ENCODE results near the gene SERGEF.

Gene SERGEF

GRCh38 chr11:17774232-17775034 lies 238.4 kb downstream of the SERGEF start:
- Histone ChIP-seq H4K20me1 (ENCODE audit: control insufficient read depth, insufficient read depth, low read depth, low read length) (no peaks in the 10 kb centered on the region), H3K36me3 (ENCODE audit: control insufficient read depth, low read length) (no peaks in the 10 kb centered on the region), H3K9me2 (replicated peaks; ENCODE audit: control insufficient read depth, low read length) (no peaks in the 10 kb centered on the region), H3F3A (ENCODE audit: control insufficient read depth, insufficient read depth) (no peaks in the 10 kb centered on the region), H3K4me2 (ENCODE audit: low read length) (no peak overlapping the region), H3K79me2 (ENCODE audit: control insufficient read depth, low read length) (no peaks in the 10 kb centered on the region), H3K9me3 (ENCODE audit: control insufficient read depth, insufficient read depth, low read length) (no peaks in the 10 kb centered on the region), H3K27me3 (ENCODE audit: control insufficient read depth, low read length) (no peaks in the 10 kb centered on the region), H3K4me1 (ENCODE audit: control insufficient read depth, low read length) (no peaks in the 10 kb centered on the region), H3K4me3 (ENCODE audit: low read length) (no peak overlapping the region), H3K27ac (ENCODE audit: low read depth, low read length) (no peak overlapping the region)
- TF ChIP-seq, protein P1, sequence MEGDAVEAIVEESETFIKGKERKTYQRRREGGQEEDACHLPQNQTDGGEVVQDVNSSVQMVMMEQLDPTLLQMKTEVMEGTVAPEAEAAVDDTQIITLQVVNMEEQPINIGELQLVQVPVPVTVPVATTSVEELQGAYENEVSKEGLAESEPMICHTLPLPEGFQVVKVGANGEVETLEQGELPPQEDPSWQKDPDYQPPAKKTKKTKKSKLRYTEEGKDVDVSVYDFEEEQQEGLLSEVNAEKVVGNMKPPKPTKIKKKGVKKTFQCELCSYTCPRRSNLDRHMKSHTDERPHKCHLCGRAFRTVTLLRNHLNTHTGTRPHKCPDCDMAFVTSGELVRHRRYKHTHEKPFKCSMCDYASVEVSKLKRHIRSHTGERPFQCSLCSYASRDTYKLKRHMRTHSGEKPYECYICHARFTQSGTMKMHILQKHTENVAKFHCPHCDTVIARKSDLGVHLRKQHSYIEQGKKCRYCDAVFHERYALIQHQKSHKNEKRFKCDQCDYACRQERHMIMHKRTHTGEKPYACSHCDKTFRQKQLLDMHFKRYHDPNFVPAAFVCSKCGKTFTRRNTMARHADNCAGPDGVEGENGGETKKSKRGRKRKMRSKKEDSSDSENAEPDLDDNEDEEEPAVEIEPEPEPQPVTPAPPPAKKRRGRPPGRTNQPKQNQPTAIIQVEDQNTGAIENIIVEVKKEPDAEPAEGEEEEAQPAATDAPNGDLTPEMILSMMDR (IDR thresholded peaks at IDR 0.05; ENCODE audit: low read depth, low read length, poor library complexity, severe bottlenecking) = no peak
- no peak for TF ChIP-seq EZH2phosphoT487 (IDR thresholded peaks at IDR 0.05; ENCODE audit: borderline replicate concordance, low read length)

DNA sequence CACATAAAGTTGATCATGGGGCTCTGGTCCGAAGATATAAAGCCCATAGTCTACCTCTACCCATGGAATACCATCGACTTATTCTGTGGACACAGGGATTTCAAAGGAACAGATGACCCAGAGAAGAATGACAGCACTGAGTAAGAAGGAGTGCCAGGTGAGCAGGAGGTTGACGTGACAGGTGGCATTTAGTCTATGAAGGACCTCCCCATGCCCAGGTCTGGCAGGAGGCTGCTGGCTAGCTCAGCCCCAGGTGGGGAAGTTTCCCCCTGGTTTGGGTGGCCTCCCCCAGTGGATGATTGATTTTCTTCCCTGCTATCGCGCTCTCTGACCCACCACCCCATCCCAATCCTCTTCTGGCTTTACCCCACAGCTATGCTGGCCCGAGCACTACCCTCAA lies 239.2 kb downstream of the SERGEF start:
- H3K79me2 ChIP-seq (ENCODE audit: control insufficient read depth, low read length) = no peaks in the 10 kb centered on the region
- H3K4me2 ChIP-seq (ENCODE audit: low read length) = no peak overlapping the region
- H3K4me3 ChIP-seq (ENCODE audit: low read length) = no peak overlapping the region

DNA sequence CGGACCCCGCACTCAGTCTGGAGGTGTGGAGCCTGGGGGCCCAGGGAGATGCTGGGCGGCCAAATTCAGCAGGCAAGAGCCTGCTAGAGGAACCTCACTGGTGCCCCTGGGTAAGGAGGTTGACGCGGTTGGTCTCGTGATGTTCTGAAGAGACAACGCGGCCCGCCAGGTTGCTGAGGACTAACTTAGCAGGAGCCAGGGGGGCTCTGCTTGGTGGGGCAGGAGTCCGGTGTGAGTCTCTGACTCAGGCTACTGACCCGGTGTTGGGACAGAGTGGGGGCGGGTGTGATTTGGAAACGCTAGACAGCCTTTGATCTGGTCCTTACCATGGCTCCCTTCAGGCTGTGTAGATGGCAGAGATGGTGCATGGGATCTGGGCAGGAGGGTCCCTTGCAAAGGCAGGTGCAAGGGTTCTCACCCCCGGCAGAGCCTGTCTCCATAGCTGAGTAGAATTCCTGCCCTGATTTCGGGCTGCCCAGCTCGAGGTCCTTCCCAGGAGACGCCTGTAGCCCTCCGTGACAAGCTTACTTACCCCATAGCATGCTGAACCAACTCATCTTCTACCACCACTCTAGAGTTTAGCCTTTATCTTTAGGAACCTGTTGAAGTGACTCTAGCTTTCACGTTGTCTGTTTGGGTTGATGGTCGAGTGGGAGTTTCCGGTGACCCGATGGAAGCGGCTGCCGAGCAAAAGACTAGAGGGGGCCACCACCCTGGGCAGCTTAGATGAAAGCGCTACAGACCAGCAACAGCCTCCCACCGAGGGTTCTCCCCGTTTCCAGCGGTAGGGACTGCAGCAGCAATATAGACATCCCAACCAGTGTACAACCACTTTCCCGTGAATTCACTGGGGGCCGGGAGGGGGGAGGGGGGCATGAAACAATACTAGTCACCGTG lies 239.9 kb downstream of the SERGEF start:
- Histone ChIP-seq H3K27me3 (ENCODE audit: control insufficient read depth, low read length) (no peaks in the 10 kb centered on the region), H3F3A (ENCODE audit: control insufficient read depth, insufficient read depth) (no peaks in the 10 kb centered on the region), H3K9me3 (ENCODE audit: control insufficient read depth, insufficient read depth, low read length) (no peaks in the 10 kb centered on the region), H3K9me2 (replicated peaks; ENCODE audit: control insufficient read depth, low read length) (no peaks in the 10 kb centered on the region), H3K4me3 (ENCODE audit: low read length) (no peak overlapping the region), H3K36me3 (ENCODE audit: control insufficient read depth, low read length) (no peaks in the 10 kb centered on the region), H3K4me2 (ENCODE audit: low read length) (no peak overlapping the region), H3K27ac (ENCODE audit: low read depth, low read length) (no peak overlapping the region), H4K20me1 (ENCODE audit: control insufficient read depth, insufficient read depth, low read depth, low read length) (no peaks in the 10 kb centered on the region), H3K79me2 (ENCODE audit: control insufficient read depth, low read length) (no peaks in the 10 kb centered on the region), H3K4me1 (ENCODE audit: control insufficient read depth, low read length) (no peaks in the 10 kb centered on the region)
- TF ChIP-seq, protein P1 (IDR thresholded peaks at IDR 0.05; ENCODE audit: low read depth, low read length, poor library complexity, severe bottlenecking) = no peak
- TF ChIP-seq EZH2phosphoT487 (IDR thresholded peaks at IDR 0.05; ENCODE audit: borderline replicate concordance, low read length) = no peak

More for the DNA sequence above, 239.2 kb downstream of the SERGEF start:
- Histone ChIP-seq H3K4me1 (ENCODE audit: control insufficient read depth, low read length) (no peaks in the 10 kb centered on the region), H3K9me2 (replicated peaks; ENCODE audit: control insufficient read depth, low read length) (no peaks in the 10 kb centered on the region), H4K20me1 (ENCODE audit: control insufficient read depth, insufficient read depth, low read depth, low read length) (no peaks in the 10 kb centered on the region), H3K27me3 (ENCODE audit: control insufficient read depth, low read length) (no peaks in the 10 kb centered on the region), H3K27ac (ENCODE audit: low read depth, low read length) (no peak overlapping the region), H3K36me3 (ENCODE audit: control insufficient read depth, low read length) (no peaks in the 10 kb centered on the region), H3K9me3 (ENCODE audit: control insufficient read depth, insufficient read depth, low read length) (no peaks in the 10 kb centered on the region), H3F3A (ENCODE audit: control insufficient read depth, insufficient read depth) (no peaks in the 10 kb centered on the region)
- TF ChIP-seq EZH2phosphoT487 (IDR thresholded peaks at IDR 0.05; ENCODE audit: borderline replicate concordance, low read length) = no peak
- TF ChIP-seq, protein P1 (IDR thresholded peaks at IDR 0.05; ENCODE audit: low read depth, low read length, poor library complexity, severe bottlenecking) = no peak
